GM19438 (cell line): ENCODE results near the gene CTNS.
"Not testable (repeated sequence)": the region's sequence is repeated elsewhere in the genome, so short reads cannot be mapped to it uniquely, and the experiment has no call there.

ENCODE experiments used
- ATAC-seq: cut with Tn5 transposase; IDR thresholded peaks from one replicate; pipeline ENCODE4 v1.9.1; 2021; ENCODE audit warnings: low read depth; ENCODE audit not compliant: unreplicated experiment

The CTNS gene

DNA sequence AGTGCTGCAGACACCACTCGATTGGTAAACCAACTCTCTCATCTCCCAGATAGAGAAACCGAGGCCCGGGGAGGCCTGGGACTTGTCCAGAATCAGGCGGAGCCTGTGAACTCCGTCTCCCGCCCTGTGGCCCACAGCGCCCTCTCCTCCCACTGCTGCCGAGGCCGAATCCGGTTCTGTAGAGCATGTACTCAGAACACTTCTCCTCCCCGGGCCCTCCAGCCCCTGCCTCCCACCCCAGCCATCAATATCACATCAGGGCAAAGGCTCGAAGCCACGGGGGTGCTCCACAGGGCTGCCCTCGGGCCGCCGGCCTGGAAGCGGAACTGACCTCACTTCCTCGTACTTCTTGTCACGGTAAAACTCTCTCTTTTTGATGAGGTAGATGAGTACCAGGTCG, 45.0 kb downstream of the CTNS start:
- ATAC-seq: no peak

DNA sequence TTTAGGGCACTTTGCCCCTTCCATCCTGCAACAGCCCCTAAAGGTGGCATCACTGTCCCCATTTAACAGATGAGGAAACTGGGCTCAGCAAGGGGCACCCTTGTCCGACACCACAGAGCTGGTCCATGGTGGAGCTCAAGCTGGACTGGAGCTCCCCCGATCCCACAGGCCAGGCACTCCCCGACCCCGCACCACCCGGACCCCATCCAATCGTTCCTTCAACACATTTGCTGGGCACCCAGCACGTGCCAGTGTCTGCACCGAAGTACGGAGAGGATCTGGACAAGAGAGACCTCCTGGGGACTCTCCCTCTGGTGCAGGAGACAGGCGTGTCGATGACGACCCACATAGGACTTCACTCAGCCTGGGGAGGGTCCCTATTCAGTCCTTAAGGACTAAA, 45.5 kb downstream of the CTNS start:
- ATAC-seq: no peak

DNA sequence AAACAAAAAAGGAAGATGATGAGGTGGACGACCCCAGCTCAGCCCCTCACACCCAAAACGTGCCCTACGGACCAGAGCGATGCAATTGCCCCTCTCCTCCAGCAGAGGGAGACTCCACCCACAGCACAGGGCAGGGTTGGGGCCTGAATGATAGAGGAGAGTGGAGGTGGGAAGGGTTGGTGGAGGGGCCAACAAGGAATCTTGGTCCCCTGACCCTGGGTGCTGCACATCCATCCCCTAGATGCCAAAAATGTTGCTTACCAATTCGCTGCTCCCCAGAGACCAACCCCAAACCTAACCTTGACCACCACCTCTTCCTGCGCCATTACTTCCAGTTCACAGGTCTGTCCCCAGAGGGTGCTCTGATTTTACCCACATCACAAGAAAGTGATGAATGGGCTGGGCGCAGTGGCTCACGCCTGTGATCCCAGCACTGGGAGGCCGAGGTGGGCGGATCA, 46.5 kb downstream of the CTNS start:
- ATAC-seq: no peak

DNA sequence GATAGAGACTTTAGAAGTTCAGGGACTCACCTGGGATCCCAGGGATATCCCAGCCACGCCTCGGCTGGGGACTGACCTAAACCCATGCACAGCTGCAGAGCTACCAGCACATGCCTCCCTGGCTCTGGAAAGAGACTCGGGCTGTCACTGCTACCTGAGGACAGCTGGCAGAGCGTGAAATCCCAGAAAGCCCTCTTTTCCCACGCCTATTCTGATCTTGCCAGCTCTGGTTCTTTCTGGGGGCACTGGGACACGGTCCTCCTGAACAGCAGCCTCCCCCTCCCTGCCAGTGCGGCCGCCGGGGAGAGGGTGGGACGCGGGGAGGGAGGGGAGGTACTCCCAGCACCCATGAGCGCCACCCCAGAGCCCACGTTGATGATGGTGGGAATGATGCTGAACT, 48.6 kb downstream of the CTNS start:
- no peak for ATAC-seq

DNA sequence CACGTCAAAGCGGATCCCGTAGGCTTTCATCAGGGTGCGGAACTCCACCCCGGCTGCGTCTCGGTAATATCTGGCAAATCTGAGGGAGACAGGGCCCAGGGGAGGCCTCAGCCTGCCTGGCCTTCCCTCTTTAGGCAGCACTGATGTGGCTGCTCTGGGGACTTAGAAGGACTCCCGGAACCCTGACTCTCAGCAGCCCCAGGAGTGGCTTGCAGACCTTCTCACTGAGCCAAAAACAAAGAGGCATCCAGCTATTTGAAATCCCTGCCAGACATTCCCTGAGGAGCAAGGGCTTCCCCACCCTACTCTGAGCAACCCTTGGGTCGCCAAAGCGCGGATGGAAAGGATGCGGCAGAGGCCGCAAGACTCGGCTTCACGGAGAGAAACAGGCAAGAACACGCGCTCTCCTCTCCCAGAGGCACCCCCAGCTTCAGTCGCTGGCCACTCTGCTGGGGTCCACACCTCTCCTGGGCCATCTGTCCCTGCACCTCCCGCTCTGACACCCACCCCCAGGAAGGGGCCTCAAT, 51.5 kb downstream of the CTNS start:
- no peak for ATAC-seq

DNA sequence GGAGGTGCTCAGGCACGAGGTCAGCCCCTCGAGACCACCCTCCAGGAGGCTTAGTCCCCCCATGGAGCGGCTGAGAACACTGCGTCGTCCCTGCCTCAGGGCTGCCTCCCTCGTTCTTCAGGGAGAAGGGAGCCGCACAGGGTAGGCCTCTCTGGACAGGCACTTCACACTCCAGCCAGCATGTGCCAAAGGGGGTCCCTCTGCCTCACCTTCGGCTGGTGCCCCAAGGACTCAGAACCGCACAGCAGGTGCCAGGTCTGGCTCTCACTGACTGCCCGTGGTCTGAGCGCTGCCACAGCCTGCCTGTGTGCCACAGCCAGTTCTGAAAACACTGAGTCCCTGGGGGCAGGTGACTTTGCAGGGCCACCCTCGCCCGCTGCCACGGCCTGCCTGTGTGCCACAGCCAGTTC, 52.3 kb downstream of the CTNS start:
- ATAC-seq: no peak

DNA sequence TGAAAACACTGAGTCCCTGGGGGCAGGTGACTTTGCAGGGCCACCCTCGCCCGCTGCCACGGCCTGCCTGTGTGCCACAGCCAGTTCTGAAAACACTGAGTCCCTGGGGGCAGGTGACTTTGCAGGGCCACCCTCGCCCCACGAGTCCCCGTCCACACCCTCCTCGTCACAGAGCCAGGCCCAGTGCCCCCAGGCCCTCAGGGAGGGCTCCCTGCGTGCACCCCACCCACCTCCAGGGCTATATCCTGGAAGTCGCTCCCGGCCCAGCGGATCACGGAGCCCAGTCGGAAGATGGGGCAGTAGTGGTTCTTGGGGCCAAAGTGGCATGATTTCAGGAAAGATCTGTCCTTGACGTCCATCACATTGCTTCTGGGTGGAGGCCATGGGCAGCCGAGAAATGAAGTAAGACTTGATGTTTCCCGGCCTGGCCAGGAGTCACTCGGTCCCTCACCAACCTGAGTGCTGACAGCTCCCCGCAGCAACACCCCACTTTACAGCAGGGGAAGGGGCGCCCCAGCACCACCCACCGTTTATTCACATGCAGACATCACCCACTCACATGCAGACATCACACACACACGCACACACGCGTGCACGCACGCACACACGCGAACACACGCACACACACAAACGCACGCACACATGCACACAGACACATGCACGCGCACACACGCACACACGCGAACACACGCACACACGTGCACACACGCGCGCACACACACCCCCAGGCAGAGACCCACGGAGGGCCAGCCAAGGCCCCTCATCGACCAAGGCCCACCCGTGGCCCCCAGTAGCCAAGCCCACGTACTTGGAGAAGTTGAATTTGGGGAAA, 52.9 kb downstream of the CTNS start:
- ATAC-seq: no peak

DNA sequence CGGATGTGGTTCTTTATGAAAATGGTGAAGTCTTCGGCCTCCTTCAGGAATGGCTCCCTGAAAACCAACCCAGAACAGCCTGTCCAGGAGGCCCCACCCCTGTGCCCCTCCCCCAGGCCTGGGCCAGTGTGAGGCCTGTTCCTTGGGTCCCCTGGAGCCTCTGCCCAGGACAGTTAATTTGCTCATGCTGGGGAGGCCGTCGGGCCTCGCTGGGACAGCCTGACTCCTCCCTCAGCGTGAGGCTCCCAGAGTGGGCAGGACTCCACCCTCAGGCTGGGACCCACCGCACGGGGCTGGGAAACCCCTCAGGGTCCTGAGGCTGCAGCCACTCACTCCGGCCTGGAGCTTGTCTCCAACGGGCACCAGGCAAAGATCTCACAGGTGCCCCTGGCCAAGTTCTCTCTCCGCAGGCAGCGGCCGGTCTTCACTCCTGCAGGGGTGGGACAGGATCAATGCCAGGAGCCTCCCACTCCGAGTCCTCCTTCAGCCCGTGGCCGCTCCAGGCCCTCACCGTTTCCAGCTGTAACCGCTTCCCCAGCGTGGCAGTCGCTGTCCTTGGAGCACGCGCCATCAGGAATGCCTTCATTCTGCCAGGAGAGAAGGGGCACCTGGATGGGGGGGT, 53.6 kb downstream of the CTNS start:
- ATAC-seq: no peak

DNA sequence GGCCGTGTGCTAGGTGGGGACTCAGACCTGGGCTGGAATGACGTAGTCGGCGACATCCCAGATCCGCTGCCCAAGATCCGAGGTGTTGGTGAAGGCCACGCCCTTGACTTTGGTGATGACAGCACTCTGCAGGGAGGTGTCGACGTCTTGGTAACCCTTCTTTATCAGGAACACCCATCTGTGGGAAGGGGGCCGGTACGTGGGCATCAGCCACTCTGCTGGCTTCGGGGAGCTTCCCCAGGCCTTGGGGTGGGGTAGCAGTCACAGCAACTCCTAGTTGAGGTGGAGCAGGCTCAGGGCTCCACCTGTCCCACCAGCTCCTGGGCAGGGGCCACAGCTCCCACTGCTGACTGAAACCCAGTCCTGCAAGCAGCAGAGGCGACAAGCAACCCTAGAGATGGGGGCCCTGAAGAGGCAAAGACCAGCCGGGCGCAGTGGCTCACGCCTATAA, 55.1 kb downstream of the CTNS start:
- ATAC-seq: no peak

DNA sequence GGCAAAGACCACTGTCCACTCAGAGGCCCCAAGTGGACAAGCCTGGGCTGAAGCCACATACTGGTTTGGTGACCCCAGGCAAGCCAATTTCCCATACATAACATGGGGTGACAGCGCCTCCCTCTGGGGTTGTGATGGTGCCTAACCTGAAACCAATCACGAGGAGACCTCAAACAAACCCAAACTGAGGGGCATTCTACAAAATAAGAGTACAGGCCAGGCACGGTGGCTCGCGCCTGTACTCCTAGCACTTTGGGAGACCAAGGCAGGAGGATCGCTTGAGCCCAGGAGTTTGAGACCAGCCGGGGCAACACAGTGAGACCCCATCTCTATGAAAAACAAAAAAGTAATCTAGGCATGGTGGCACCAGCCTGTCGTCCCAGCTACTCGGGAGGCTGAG, 55.8 kb downstream of the CTNS start:
- ATAC-seq: no peak

DNA sequence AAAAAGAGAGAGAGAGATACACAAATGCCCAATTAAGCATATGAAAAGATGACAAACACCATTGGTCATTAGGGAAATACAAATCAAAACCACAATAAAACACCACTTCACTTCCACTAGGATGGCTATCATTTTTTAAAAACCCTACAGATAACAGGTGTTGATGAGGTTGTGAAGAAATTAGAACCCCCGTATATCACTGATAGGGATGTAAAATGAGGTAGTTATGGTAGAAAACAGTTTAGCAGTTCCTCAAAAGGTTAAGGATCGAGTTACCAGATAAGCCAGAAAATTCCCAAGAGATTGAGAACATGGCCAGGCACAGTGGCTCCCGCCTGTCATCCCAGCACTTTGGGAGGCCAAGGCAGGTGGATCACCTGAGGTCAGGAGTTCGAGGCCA, 56.6 kb downstream of the CTNS start:
- no peak for ATAC-seq

DNA sequence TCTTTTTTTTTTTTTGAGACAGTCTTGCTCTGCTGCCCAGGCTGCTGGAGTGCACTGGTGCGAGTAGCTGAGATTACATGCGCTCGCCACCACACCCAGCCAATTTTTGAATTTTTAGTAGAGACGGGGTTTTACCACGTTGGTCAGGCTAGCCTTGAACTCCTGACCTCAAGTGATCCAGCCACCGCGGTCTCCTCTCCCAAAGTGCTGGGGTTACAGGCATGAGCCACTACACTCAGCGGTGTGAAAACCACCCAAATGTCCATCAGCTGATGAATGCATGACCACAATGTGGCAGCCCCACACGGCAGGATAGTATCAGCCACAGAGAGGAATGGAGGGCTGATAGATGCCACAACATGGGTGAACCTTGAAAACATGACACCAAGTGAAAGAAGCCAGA, 57.3 kb downstream of the CTNS start:
- ATAC-seq: no peak

DNA sequence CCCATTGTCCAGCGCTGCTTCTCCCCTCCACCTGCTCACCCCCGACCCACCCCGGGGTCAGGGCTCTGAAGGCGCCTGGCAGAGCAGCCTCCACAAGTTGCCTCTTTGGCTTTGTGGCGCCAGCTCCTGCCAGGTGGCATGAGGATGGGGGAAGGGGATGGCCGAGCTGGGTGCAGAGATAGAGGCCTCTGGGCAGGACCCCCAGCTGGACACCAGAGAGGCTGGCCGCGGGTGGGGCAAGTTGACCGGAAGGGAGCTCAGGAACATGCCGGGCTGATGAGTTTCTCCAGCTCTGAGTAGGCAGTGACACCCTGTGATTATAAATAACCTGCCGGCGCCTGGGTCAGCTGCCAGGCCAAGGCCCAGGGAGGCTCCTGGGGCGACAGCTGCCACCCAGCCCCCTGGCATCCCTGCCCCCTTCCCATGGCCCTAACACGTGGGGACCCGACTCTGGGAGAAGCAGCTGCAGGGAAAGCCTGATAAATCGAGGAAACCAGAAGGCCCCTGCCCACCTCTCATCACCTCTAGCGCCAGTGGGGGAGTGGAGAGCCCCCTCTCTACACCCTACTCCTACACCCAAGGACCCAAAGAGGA, 58.7 kb downstream of the CTNS start:
- no peak for ATAC-seq

DNA sequence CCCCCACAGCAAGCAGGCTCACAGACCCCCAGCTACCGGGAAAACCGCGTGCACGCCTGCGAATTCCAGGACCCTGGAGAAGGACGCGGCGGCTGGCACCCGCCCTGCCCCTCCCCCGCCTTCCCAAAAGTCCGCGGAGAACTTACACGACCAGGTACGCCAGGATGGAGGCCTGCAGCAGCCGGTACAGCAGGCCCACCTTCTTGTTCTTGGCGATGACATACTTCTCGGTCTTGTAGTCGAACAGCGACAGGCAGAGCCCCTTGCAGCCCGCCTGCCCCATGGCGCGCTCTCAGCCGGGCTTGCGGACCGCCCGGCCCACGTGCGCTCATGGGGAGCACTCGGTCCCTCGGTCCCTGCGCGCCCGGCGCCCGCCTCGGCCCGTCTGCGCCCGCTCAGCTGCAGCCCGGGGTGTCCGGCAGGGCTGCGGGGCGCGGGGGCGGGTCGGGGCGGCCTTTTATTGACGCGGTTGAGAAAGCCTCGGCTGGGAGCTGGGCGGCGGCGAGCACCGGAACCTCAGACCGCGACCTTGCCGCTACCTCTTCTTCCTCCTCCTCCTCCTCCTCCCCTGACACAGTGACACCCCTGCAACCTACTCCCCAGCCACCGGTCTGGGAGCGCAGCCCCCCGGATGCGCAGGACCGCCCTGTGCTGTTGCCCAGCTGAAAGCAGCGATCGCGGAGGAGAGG, 59.3 kb downstream of the CTNS start, which contains the start of gene P2RX5:
P2RX5 (minus strand) TSS at position 433 of the 689 bp plus-strand sequence; CDS start at position 283, 150 bp downstream.
- ATAC-seq: no peak

DNA sequence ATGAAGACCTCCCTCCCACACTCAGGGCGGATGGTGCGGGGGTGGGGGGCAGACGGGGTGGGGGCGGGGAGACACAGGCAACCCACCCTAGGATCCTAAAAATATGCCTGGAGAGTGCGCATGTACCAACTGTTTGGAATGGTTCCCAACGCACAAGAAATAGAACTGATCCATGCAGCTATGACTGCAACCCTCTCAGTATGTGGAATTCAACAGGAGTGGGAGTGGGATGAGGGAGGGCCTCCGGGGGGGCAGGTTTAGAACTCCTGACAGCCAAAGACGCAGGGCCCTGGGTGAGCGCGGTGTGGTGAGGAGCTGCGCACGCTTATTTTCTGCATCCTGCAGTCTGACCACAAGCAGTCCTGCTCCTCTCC, 60.5 kb downstream of the CTNS start:
- ATAC-seq: no peak

DNA sequence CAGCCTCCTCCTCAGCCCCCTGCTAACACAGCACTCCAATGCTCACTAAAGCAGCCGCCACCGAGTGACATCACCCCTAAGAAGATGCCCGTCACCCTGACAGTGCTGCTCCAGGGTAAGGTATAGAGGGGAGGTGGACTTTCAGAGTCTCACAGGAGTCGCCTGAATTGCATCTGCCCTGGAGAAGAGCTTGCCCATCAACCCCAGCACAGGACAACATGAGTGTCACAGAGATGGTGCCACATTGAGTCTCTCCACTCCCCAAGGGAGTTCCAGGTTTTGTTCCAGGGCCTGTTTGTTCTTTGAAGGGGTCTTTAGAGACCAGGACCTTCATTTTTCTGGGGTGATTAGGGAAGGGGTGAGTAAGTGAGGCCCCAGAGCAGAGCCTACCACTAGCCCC, 61.6 kb downstream of the CTNS start:
- ATAC-seq: no peak

DNA sequence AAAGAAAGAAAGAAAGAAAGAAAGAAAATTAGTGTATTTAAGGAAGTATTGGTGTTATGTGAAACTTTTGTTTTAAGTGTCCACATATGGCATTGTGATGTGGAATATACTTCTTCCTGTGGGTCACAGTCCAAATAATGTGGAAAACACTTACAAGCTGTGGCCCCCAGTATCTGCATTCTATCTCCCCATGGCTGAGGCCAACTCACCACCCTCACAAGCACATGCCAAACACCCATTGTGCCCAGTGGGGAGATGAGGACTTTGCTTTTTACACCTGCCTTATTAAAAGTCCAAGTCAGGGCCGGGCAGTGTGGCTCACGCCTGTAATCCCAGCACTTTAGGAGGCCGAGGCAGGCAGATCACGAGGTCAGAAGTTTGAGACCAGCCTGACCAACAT, 63.4 kb downstream of the CTNS start:
- ATAC-seq: no peak

DNA sequence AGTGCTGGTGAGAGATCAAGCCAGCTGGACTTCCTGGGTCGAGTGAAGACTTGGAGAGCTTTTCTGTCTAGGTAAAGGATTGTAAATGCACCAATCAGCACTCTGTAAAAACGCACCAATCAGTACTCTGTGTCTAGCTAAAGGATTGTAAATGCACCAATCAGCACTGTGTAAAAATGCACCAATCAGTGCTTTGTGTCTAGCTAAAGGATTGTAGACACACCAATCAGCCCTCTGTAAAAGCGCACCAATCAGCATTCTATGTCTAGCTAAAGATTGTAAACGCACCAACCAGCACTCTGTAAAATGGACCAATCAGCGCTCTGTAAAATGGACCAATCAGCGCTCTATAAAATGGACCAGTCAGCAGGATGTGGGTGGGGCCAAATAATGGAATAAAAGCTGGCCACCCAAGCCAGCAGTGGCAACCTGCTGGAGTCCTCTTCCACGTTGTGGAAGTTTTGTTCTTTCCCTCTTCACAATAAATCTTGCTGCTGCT, 65.5 kb downstream of the CTNS start:
- ATAC-seq: not testable (repeated sequence)

DNA sequence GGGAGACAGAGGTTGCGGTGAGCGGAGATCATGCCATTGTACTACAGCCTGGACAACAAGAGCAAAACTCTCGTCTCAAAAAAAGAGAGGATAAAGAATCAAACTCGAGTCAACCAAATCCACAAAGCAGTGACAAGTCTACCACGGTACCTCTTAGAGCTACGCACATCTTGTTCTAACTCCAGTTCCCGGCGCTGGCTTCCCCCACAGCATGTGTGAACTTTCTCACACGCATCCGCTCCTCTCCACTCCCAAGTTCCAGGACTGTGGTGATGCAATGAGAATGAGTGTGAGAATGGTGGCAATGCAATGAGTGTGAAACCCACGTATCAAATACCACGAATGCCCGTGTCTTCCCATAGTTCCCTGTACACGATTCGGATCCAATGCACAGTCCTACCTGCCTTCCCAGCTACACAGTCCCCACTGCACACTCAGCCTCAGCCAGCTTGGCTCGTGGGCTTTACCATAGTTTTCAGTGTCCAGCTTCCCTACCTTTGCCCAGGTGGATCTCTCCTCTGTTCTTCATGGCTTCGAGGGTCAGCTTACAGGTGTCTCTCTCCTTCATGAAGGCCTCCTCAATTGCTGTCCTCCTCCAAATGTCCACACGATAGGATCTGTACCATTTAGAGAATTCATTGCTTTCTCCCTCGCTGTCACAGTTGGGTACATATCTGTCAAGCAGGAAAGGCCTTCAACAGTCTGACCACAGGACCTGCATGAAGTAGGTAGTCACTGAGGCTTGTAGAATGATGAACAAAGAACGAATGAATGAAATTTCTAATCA, 68.6 kb downstream of the CTNS start:
- no peak for ATAC-seq

DNA sequence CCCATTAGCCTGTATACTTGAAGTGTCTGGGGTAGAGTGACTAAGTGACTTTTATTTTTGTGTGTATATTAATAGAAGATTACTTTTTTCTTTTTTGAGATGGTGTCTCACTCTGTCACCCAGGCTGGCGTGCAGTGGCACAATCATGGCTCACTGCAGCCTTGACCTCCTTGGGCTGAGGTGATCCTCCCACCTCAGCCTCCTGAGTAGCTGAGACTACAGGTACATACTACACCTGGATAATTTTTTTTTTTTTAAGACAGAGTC, 69.1 kb downstream of the CTNS start:
- ATAC-seq: not testable (repeated sequence)
